PC-9 (cell line): ENCODE results near the gene IYD. TPM values are rescaled to one million over a fixed set of nuclear protein-coding genes. Genes with fewer than 3 reads are reported as not detected.

Experiments
- BruUV-seq: library from RNA; stranded (reverse); fragments of 400-500 nt; replicated peaks from 2 replicates; lab custom pipeline; 2021; lab: Mats Ljungman, UMichigan
- CTCF ChIA-PET: fragments of 300-600 bp; sonication (Branson Sonifier 250); formaldehyde crosslinking; loops from one replicate; lab custom pipeline; 2022; ENCODE audit warnings: antibody characterized with exemption; lab: Charles Lee
- POLR2A ChIA-PET: fragments of 300-600 bp; sonication (Branson Sonifier 250); formaldehyde crosslinking; loops from one replicate; lab custom pipeline; 2022; ENCODE audit warnings: antibody characterized with exemption; ENCODE audit not compliant: unreplicated experiment; lab: Charles Lee
- DNase-seq, 2 experiments: peaks; one replicate each; pipeline versions ENCODE4 v3.0.0 to v3.0.0-alpha.2; 2015 to 2022; ENCODE audit warnings: mixed read lengths in 1 of 2
- H2AFZ ChIP-seq: fragments of 200-600 bp; sonication (generic); 2 replicates; pipeline ENCODE4 v1.8.1; 2017; ENCODE audit warnings: antibody characterized with exemption
- H3F3A ChIP-seq: fragments of 200-600 bp; sonication (generic); 2 replicates; pipeline ENCODE4 v1.8.1; 2017; ENCODE audit warnings: antibody characterized with exemption, mild to moderate bottlenecking, low read depth; ENCODE audit not compliant: insufficient read depth
- H3K27ac ChIP-seq: fragments of 200-600 bp; sonication (generic); 2 replicates; pipeline ENCODE4 v1.6.1; 2016; ENCODE audit warnings: mixed run types
- H3K27me3 ChIP-seq: fragments of 200-600 bp; sonication (generic); 2 replicates; pipeline ENCODE4 v1.6.1; 2016; ENCODE audit warnings: low read depth, mixed run types; ENCODE audit not compliant: insufficient read depth
- H3K36me3 ChIP-seq: fragments of 200-600 bp; sonication (generic); 2 replicates; pipeline ENCODE4 v1.6.1; 2016; ENCODE audit warnings: low read depth, mixed run types
- H3K4me1 ChIP-seq: fragments of 200-600 bp; sonication (generic); replicated peaks from 2 replicates; pipeline ENCODE4 v1.6.1; 2016; ENCODE audit warnings: mixed run types; ENCODE audit not compliant: insufficient read depth
- H3K4me2 ChIP-seq: fragments of 200-600 bp; sonication (generic); 2 replicates; pipeline ENCODE4 v1.6.1; 2017; ENCODE audit warnings: mixed run types
- H3K4me3 ChIP-seq: fragments of 200-600 bp; sonication (generic); 2 replicates; pipeline ENCODE4 v1.6.1; 2016; ENCODE audit warnings: mixed run types
- H3K79me2 ChIP-seq: fragments of 200-600 bp; sonication (generic); 2 replicates; pipeline ENCODE4 v1.6.1; 2017; ENCODE audit warnings: low read depth, mixed run types
- H3K9me2 ChIP-seq: fragments of 200-600 bp; sonication (generic); 2 replicates; pipeline ENCODE4 v1.8.1; 2017; ENCODE audit warnings: mild to moderate bottlenecking; ENCODE audit not compliant: insufficient read depth
- H3K9me3 ChIP-seq: fragments of 200-600 bp; sonication (generic); 2 replicates; pipeline ENCODE4 v1.8.1; 2016; ENCODE audit warnings: low read depth; ENCODE audit not compliant: insufficient read depth
- H4K20me1 ChIP-seq: fragments of 200-600 bp; sonication (generic); 2 replicates; pipeline ENCODE4 v1.8.1; 2017; ENCODE audit not compliant: insufficient read depth
- CTCF ChIP-seq: fragments of 200-600 bp; sonication (generic); conservative IDR thresholded peaks from 2 replicates; pipeline ENCODE4 v1.6.1; 2017; ENCODE audit warnings: mixed run types, antibody characterized with exemption, mild to moderate bottlenecking, moderate library complexity
- EZH2 ChIP-seq: fragments of 200-600 bp; sonication (generic); IDR thresholded peaks from 2 replicates; pipeline ENCODE4 v1.8.0; 2017; ENCODE audit warnings: antibody characterized with exemption, low read depth
- intact Hi-C: fragments of 100-400 bp; cut with micrococcal nuclease; formaldehyde crosslinking; loops from one replicate; pipeline ENCODE4 v1.10.0; 2022; ENCODE audit not compliant: unreplicated experiment
- total RNA-seq: library from RNA; stranded (reverse); gene quantifications from 2 replicates; pipeline ENCODE4 v1.2.3, GENCODE V29; 2021

The IYD gene
- total RNA-seq, 1 experiment from 2014 or later, result not detected

- Histone ChIP-seq H3K36me3 (no peaks in the 10 kb centered on the region), H3K9me3 (no peaks in the 10 kb centered on the region), H3K9me2 (no peaks in the 10 kb centered on the region), H3K4me1 (peaks cover 4% of the 10 kb centered on the region), H2AFZ (no peak overlapping the region), H3K27ac (no peak overlapping the region), H3K79me2 (no peaks in the 10 kb centered on the region), H3F3A (peaks cover 4% of the 10 kb centered on the region; the same call in 1 of the 2 replicates), H3K4me2 (no peak overlapping the region), H4K20me1 (no peaks in the 10 kb centered on the region), H3K4me3 (no peak overlapping the region), H3K27me3 (no peaks in the 10 kb centered on the region)
- no TSS peak for BruUV-seq
- POLR2A ChIA-PET, result no interaction called here
- DNase-seq, result no peak
- intact Hi-C loops, result loop anchor here (10.0 kb wide), 1 partner anchor 63 kb away; no protein-coding TSS in a partner anchor
- CTCF ChIA-PET, result no interaction called here
- TF ChIP-seq CTCF, result no peak
- no peak for TF ChIP-seq EZH2
Observed at GRCh38 chr6:150331344-150331743, 37.5 kb upstream of the IYD start.

GRCh38 chr6:150332939-150333584 is 35.8 kb upstream of the IYD start:
- H3F3A ChIP-seq, result peaks cover 10% of the 10 kb centered on the region; the same call in 1 of the 2 replicates
- no peak for TF ChIP-seq EZH2
- no peak for TF ChIP-seq CTCF
- CTCF ChIA-PET, result no interaction called here
- no peak overlapping the region for H3K4me3 ChIP-seq
- no peaks in the 10 kb centered on the region for H3K79me2 ChIP-seq
- H3K27me3 ChIP-seq, result no peaks in the 10 kb centered on the region
- H3K36me3 ChIP-seq, result no peaks in the 10 kb centered on the region
- no peaks in the 10 kb centered on the region for H4K20me1 ChIP-seq
- H3K9me2 ChIP-seq, result no peaks in the 10 kb centered on the region
- no peak overlapping the region for H2AFZ ChIP-seq
- no peak for DNase-seq
- BruUV-seq, result no TSS peak
- POLR2A ChIA-PET, result no interaction called here
- H3K9me3 ChIP-seq, result no peaks in the 10 kb centered on the region
- intact Hi-C loops, result loop anchor here (10.0 kb wide), 1 partner anchor 62 kb away; no protein-coding TSS in a partner anchor
- peaks cover 13% of the 10 kb centered on the region for H3K4me1 ChIP-seq
- no peak overlapping the region for H3K27ac ChIP-seq
- no peak overlapping the region for H3K4me2 ChIP-seq

- intact Hi-C loops, result loop anchor here (10.0 kb wide), 1 partner anchor 61 kb away; no protein-coding TSS in a partner anchor
- Histone ChIP-seq H3K4me2 (no peak overlapping the region), H3K27ac (no peak overlapping the region), H3K27me3 (no peaks in the 10 kb centered on the region), H3K9me2 (no peaks in the 10 kb centered on the region), H3K36me3 (no peaks in the 10 kb centered on the region), H4K20me1 (no peaks in the 10 kb centered on the region), H3K79me2 (no peaks in the 10 kb centered on the region), H3K4me1 (peaks cover 13% of the 10 kb centered on the region), H3K9me3 (no peaks in the 10 kb centered on the region), H3K4me3 (no peak overlapping the region), H2AFZ (no peak overlapping the region), H3F3A (peaks cover 10% of the 10 kb centered on the region; the same call in 1 of the 2 replicates)
- no peak for DNase-seq
- POLR2A ChIA-PET, result no interaction called here
- CTCF ChIA-PET, result no interaction called here
- BruUV-seq, result no TSS peak
- TF ChIP-seq EZH2, result no peak
- no peak for TF ChIP-seq CTCF
Observed at GRCh38 chr6:150333585-150333941, 35.2 kb upstream of the IYD start.
